ENCODE measurements around the gene ELAVL3.

DNA sequence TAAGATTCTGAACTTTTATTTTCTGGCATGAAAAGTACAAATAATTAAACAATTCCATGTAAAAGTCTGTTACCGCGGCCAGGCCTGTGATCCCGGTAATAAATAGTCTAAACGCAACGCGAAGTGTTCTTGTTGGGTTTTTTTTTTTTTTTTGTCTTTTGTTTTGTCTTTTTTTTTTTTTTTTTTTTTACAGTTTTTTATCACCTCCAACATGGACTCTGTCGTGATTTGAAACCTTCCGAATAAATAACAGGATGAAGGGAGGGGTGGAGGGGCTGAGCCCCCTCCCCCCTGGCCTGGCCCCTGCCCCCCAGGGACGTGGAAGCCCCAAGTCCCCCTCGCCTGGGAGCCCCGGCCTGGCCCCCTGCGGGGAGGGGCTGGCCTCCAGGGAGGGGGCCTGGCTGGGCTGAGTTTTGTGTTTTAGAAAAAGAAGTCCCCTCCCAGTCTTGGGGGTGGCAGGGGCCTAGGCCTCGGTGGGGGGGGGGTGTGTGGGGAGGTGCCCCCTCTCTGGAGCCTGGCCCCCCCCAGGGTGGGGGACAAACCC lies 29.4 kb downstream of the ELAVL3 start:
- TF ChIP-seq, protein P1, sequence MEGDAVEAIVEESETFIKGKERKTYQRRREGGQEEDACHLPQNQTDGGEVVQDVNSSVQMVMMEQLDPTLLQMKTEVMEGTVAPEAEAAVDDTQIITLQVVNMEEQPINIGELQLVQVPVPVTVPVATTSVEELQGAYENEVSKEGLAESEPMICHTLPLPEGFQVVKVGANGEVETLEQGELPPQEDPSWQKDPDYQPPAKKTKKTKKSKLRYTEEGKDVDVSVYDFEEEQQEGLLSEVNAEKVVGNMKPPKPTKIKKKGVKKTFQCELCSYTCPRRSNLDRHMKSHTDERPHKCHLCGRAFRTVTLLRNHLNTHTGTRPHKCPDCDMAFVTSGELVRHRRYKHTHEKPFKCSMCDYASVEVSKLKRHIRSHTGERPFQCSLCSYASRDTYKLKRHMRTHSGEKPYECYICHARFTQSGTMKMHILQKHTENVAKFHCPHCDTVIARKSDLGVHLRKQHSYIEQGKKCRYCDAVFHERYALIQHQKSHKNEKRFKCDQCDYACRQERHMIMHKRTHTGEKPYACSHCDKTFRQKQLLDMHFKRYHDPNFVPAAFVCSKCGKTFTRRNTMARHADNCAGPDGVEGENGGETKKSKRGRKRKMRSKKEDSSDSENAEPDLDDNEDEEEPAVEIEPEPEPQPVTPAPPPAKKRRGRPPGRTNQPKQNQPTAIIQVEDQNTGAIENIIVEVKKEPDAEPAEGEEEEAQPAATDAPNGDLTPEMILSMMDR (conservative IDR thresholded peaks at IDR 0.05; ENCODE audit: low read length), result no peak
- TF ChIP-seq EZH2phosphoT487 (IDR thresholded peaks at IDR 0.05; ENCODE audit: borderline replicate concordance), result no peak

Data from Loucy (cell line).